GM19452 (cell line): ENCODE results near the gene MYLK.

ENCODE experiments used
- ATAC-seq: cut with Tn5 transposase; IDR thresholded peaks from one replicate; pipeline ENCODE4 v1.9.1; 2021; ENCODE audit not compliant: unreplicated experiment

Gene MYLK

GRCh38 chr3:123878807-123879206, 5.3 kb downstream of the MYLK start:
- ATAC-seq, result no peak

- ATAC-seq, result no peak
Measured at GRCh38 chr3:123877965-123878364, 6.2 kb downstream of the MYLK start.

GRCh38 chr3:123877466-123877865, 6.7 kb downstream of the MYLK start:
- no peak for ATAC-seq

- no peak for ATAC-seq
Measured at GRCh38 chr3:123876858-123877257, 7.3 kb downstream of the MYLK start.

- no peak for ATAC-seq
Measured at GRCh38 chr3:123872621-123873020, 11.5 kb downstream of the MYLK start.

- no peak for ATAC-seq
Measured at GRCh38 chr3:123871946-123872345, 12.2 kb downstream of the MYLK start.

GRCh38 chr3:123870033-123870432, 14.1 kb downstream of the MYLK start:
- ATAC-seq, result no peak

- ATAC-seq, result no peak
Measured at GRCh38 chr3:123869165-123869564, 15.0 kb downstream of the MYLK start.

- no peak for ATAC-seq
Measured at GRCh38 chr3:123864706-123865105, 19.4 kb downstream of the MYLK start.

- ATAC-seq, result no peak
Measured at GRCh38 chr3:123862152-123862551, 22.0 kb downstream of the MYLK start.

GRCh38 chr3:123861081-123861836, 22.9 kb downstream of the MYLK start:
- no peak for ATAC-seq

GRCh38 chr3:123859177-123859576, 25.0 kb downstream of the MYLK start:
- ATAC-seq, result no peak

- no peak for ATAC-seq
Measured at GRCh38 chr3:123854905-123855304, 29.2 kb downstream of the MYLK start.

- no peak for ATAC-seq
Measured at GRCh38 chr3:123853686-123854372, 30.3 kb downstream of the MYLK start.

GRCh38 chr3:123847209-123847608, 36.9 kb downstream of the MYLK start:
- ATAC-seq, result no peak

- ATAC-seq, result no peak
Measured at GRCh38 chr3:123843668-123844067, 40.5 kb downstream of the MYLK start.

- ATAC-seq, result no peak
Measured at GRCh38 chr3:123842711-123843110, 41.4 kb downstream of the MYLK start.

GRCh38 chr3:123841476-123842238, 42.5 kb downstream of the MYLK start:
- ATAC-seq, result no peak

GRCh38 chr3:123840961-123841360, 43.2 kb downstream of the MYLK start:
- ATAC-seq, result no peak

GRCh38 chr3:123837858-123838257, 46.3 kb downstream of the MYLK start:
- ATAC-seq, result no peak

- ATAC-seq, result no peak
Measured at GRCh38 chr3:123834631-123835030, 49.5 kb downstream of the MYLK start.

- no peak for ATAC-seq
Measured at GRCh38 chr3:123833398-123833785, 50.7 kb downstream of the MYLK start.
